Activated CD4-positive, alpha-beta memory T cell treated with anti-CD3 and anti-CD28 coated beads for 36 hours (primary cell): Measurements from ENCODE around the gene PYGO1. TPM values are rescaled to one million over a fixed set of nuclear protein-coding genes. Genes with fewer than 3 reads are reported as not detected.

Source experiments
- CTCF ChIA-PET: fragments of 350-600 bp; sonication (Branson Sonifier 250); formaldehyde crosslinking; loops from one replicate; lab custom pipeline; 2021; ENCODE audit warnings: antibody characterized with exemption, inconsistent platforms; lab: Charles Lee
- POLR2A ChIA-PET: fragments of 350-600 bp; sonication (Branson Sonifier 250); formaldehyde crosslinking; loops from one replicate; lab custom pipeline; 2021; ENCODE audit warnings: antibody characterized with exemption; lab: Charles Lee
- DNase-seq: peaks from one replicate; pipeline ENCODE4 v3.0.0-alpha.2; 2020
- H3K27ac Mint-ChIP-seq: one replicate; pipeline ENCODE4 v1.8.0; 2021; ENCODE audit warnings: mixed read lengths
- H3K27me3 Mint-ChIP-seq: one replicate; pipeline ENCODE4 v1.8.0; 2021; ENCODE audit warnings: mixed read lengths
- H3K36me3 Mint-ChIP-seq: one replicate; pipeline ENCODE4 v1.8.0; 2021; ENCODE audit warnings: mixed read lengths
- H3K4me1 Mint-ChIP-seq: one replicate; pipeline ENCODE4 v1.8.0; 2021; ENCODE audit warnings: low read depth, mixed read lengths
- H3K4me3 Mint-ChIP-seq: one replicate; pipeline ENCODE4 v1.8.0; 2021; ENCODE audit warnings: mild to moderate bottlenecking, mixed read lengths
- H3K9me3 Mint-ChIP-seq: one replicate; pipeline ENCODE4 v1.8.0; 2021; ENCODE audit warnings: mixed read lengths
- intact Hi-C: fragments of 100-400 bp; cut with micrococcal nuclease; formaldehyde crosslinking; loops from one replicate; pipeline ENCODE4 v1.15.1; 2023
- total RNA-seq, 2 experiments: library from RNA; stranded (reverse); gene quantifications; one replicate each; pipeline ENCODE4 v1.2.3, GENCODE V29; 2021

Gene PYGO1
- total RNA-seq, 2 experiments from 2014 or later = not detected

DNA sequence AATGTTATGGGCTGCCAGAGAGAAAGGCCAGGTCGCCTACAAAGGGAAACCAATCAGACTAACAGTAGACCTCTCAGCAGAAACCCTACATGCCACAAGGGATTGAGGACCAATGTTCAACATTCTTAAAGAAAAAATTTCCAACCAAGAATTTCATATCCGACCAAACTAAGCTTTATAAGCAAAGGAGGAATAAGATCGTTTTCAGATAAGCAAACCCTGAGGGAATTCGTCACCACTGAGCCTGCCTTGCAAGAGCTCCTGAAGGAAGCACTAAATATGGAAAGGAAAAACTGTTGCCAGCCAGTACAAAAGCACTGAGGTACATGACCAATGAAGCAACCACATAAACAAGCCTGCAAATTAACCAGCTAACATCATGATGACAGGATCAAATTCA, 33.1 kb downstream of the PYGO1 start:
- Mint-ChIP-seq H3K36me3 (peaks cover 17% of the 10 kb centered on the region), H3K4me1 (no peaks in the 10 kb centered on the region), H3K27ac (no peak overlapping the region), H3K27me3 (peaks cover 24% of the 10 kb centered on the region), H3K4me3 (no peak overlapping the region), H3K9me3 (peaks cover 27% of the 10 kb centered on the region)
- ChIA-PET POLR2A (no interaction called here), CTCF (no interaction called here)
- DNase-seq = no peak
- intact Hi-C loops = no loop called here

DNA sequence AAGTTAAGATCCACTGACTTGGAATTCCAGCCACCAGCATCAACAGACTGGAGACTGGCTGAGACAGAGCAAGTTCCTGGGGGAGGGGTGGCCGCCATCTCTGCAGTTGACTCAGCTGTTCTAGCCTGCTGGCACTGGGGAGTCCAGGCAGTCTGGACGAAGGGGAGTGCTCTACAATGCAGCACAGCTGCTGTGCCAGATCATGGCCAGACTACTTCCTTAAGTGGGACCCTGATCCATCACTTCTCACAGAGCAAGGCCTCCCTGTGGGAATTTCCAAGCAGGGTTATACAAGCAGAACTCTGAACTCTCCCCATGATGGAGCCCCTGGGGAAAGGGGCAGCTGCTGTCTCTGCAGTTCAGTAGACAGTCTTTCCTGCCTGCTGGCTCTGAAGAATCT, 35.2 kb downstream of the PYGO1 start:
- Mint-ChIP-seq H3K36me3 (peaks cover 17% of the 10 kb centered on the region), H3K9me3 (peaks cover 27% of the 10 kb centered on the region), H3K27me3 (peaks cover 29% of the 10 kb centered on the region), H3K27ac (no peak overlapping the region), H3K4me1 (no peaks in the 10 kb centered on the region), H3K4me3 (no peak overlapping the region)
- ChIA-PET POLR2A (no interaction called here), CTCF (no interaction called here)
- no peak for DNase-seq
- intact Hi-C loops = no loop called here

- CTCF ChIA-PET = no interaction called here
- intact Hi-C loops = no loop called here
- H3K36me3 Mint-ChIP-seq = peaks cover 17% of the 10 kb centered on the region
- H3K4me1 Mint-ChIP-seq = no peaks in the 10 kb centered on the region
- DNase-seq = no peak
- no peak overlapping the region for H3K4me3 Mint-ChIP-seq
- H3K9me3 Mint-ChIP-seq = peaks cover 27% of the 10 kb centered on the region
- peaks cover 29% of the 10 kb centered on the region for H3K27me3 Mint-ChIP-seq
- no peak overlapping the region for H3K27ac Mint-ChIP-seq
- POLR2A ChIA-PET = no interaction called here
Observed at GRCh38 chr15:55552451-55552850, 35.7 kb downstream of the PYGO1 start.

DNA sequence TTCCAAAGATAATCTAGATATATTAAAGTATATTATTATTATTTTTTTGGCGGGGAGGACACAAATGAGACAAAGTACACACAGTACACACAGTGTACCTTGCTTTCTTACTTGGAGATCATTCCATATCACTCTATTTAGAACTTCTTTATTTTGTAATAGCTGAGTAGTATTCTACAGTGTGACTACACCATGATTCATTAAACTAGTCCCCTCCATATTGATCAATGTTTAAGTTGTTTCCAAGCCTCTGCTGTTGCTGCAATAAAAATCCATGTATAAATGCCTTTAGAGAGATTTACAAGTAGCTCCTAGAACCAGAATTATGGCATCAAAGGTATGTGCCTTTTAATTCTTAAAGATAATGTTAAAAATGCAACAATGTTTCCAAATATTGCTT, 38.8 kb downstream of the PYGO1 start:
- peaks cover 3% of the 10 kb centered on the region for H3K9me3 Mint-ChIP-seq
- peaks cover 18% of the 10 kb centered on the region for H3K27me3 Mint-ChIP-seq
- ChIA-PET POLR2A (no interaction called here), CTCF (interaction anchor here (1.0 kb wide), 1 partner anchor 23 kb away, joined by 3 read pairs; no protein-coding TSS in a partner anchor)
- intact Hi-C loops = no loop called here
- H3K36me3 Mint-ChIP-seq = no peaks in the 10 kb centered on the region
- DNase-seq = no peak
- no peaks in the 10 kb centered on the region for H3K4me1 Mint-ChIP-seq
- H3K27ac Mint-ChIP-seq = no peak overlapping the region
- no peak overlapping the region for H3K4me3 Mint-ChIP-seq

- Mint-ChIP-seq H3K9me3 (no peaks in the 10 kb centered on the region), H3K4me1 (no peaks in the 10 kb centered on the region), H3K27ac (no peak overlapping the region), H3K4me3 (no peak overlapping the region), H3K36me3 (no peaks in the 10 kb centered on the region), H3K27me3 (peaks cover 21% of the 10 kb centered on the region)
- ChIA-PET POLR2A (no interaction called here), CTCF (no interaction called here)
- no peak for DNase-seq
- intact Hi-C loops = no loop called here
Observed at GRCh38 chr15:55546718-55547117, 41.4 kb downstream of the PYGO1 start.

DNA sequence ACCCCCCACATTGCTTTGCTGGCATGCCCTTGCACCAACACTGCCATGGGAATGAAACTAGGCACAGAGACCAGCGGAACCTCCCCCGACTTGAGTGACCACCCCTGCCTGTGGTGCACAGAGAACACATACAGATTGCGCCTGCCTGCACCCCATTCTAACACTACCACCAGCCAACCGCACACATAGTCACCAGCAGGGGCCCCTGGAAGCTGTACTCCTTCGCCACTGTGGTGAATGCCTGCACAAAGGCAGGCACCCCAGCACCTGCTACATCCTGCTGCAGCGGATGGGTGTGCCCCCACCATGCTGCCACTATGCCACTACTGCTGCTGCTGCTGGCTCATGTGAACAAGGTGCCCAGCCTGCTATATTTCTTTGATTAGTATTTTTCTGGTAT, 52.7 kb downstream of the PYGO1 start:
- ChIA-PET POLR2A (no interaction called here), CTCF (no interaction called here)
- Mint-ChIP-seq H3K9me3 (no peaks in the 10 kb centered on the region), H3K36me3 (no peaks in the 10 kb centered on the region), H3K4me1 (no peaks in the 10 kb centered on the region), H3K27me3 (peaks cover 2% of the 10 kb centered on the region), H3K4me3 (no peak overlapping the region), H3K27ac (no peak overlapping the region)
- no peak for DNase-seq
- intact Hi-C loops = no loop called here

DNA sequence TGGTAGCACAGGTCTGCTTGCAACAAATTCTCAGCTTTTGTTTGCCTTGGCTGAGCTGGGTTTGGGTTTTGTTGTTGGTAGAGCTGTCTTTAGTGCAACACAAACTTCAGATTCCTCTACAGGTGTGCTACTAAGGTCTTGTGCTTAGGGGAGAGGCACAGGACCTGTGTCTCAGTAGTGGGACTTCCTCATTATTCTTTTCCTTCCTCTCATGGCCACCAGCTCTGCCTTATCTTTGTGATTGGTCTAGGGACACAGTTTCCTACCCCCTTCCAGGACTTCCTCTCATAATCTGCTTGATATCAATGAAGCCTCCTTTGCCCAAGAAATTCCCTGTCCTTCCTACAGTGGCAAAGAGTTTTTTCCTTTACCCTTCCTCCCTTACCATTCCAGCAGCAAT, 55.2 kb downstream of the PYGO1 start:
- no peak overlapping the region for H3K4me3 Mint-ChIP-seq
- ChIA-PET CTCF (no interaction called here), POLR2A (no interaction called here)
- intact Hi-C loops = no loop called here
- no peak overlapping the region for H3K27ac Mint-ChIP-seq
- peaks cover 3% of the 10 kb centered on the region for H3K27me3 Mint-ChIP-seq
- no peaks in the 10 kb centered on the region for H3K4me1 Mint-ChIP-seq
- DNase-seq = no peak
- no peaks in the 10 kb centered on the region for H3K9me3 Mint-ChIP-seq
- no peaks in the 10 kb centered on the region for H3K36me3 Mint-ChIP-seq

- CTCF ChIA-PET = no interaction called here
- intact Hi-C loops = no loop called here
- H3K27ac Mint-ChIP-seq = no peak overlapping the region
Observed at GRCh38 chr15:55530861-55531313, 57.3 kb downstream of the PYGO1 start.

DNA sequence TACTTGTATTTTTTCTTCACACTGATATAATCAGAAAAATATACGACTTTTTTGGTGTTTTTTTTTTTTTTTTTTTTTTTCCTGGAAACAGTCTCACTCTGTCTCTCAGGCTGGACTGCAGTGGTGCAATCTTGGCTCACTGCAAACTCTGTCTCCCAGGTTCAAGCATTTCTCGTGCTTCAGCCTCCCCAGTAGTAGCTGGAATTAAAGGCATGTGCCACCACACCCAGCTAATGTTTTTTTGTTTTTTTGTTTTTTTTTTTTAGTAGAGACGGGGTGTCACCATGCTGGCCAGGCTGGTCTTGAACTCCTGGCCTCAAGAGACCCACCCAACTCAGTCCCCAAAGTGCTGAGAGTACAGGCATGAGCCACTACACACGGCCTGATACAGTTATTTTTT, 59.3 kb downstream of the PYGO1 start:
- no peaks in the 10 kb centered on the region for H3K9me3 Mint-ChIP-seq
- H3K36me3 Mint-ChIP-seq = no peaks in the 10 kb centered on the region
- peaks cover 14% of the 10 kb centered on the region for H3K27me3 Mint-ChIP-seq
- intact Hi-C loops = no loop called here
- H3K4me3 Mint-ChIP-seq = no peak overlapping the region
- POLR2A ChIA-PET = no interaction called here
- no peak overlapping the region for H3K27ac Mint-ChIP-seq
- CTCF ChIA-PET = no interaction called here
- H3K4me1 Mint-ChIP-seq = peaks cover 4% of the 10 kb centered on the region
- no peak for DNase-seq

More at GRCh38 chr15:55530861-55531313, 57.3 kb downstream of the PYGO1 start:
- DNase-seq = no peak
- H3K4me3 Mint-ChIP-seq = no peak overlapping the region
- H3K36me3 Mint-ChIP-seq = no peaks in the 10 kb centered on the region
- peaks cover 8% of the 10 kb centered on the region for H3K27me3 Mint-ChIP-seq
- POLR2A ChIA-PET = interaction anchor here (1.2 kb wide), 1 partner anchor 12 kb away, joined by 4 read pairs; no protein-coding TSS in a partner anchor
- H3K4me1 Mint-ChIP-seq = peaks cover 4% of the 10 kb centered on the region
- no peaks in the 10 kb centered on the region for H3K9me3 Mint-ChIP-seq

DNA sequence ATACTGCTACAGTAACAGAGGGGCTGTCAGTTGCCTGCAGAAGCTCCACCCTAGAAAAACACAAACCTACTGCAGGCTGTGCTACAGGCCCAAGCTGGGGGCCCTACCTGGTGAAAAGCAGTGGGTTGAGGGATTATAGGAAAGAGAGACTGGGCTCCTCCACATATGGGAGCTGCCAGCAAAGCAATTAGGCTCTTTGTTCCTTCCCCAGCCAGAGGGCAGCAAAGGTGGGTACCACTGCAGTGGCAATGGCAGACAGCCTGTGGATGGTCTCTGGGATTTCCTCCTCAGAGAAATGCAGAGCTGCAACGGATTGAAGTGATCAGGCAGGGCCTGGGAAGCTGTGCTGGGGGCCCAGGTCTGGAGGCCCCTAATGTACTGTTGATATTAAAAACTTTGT, 61.0 kb downstream of the PYGO1 start:
- Mint-ChIP-seq H3K4me1 (peaks cover 4% of the 10 kb centered on the region), H3K36me3 (no peaks in the 10 kb centered on the region), H3K4me3 (no peak overlapping the region), H3K9me3 (no peaks in the 10 kb centered on the region), H3K27ac (no peak overlapping the region), H3K27me3 (peaks cover 19% of the 10 kb centered on the region)
- POLR2A ChIA-PET = no interaction called here
- intact Hi-C loops = loop anchor here (2.0 kb wide), 1 partner anchor 114 kb away; no protein-coding TSS in a partner anchor
- CTCF ChIA-PET = interaction anchor here (1.0 to 2.0 kb wide), 7 partner anchors 9 to 116 kb away, joined by 4 to 7 read pairs (median 4); no protein-coding TSS in a partner anchor
- no peak for DNase-seq

DNA sequence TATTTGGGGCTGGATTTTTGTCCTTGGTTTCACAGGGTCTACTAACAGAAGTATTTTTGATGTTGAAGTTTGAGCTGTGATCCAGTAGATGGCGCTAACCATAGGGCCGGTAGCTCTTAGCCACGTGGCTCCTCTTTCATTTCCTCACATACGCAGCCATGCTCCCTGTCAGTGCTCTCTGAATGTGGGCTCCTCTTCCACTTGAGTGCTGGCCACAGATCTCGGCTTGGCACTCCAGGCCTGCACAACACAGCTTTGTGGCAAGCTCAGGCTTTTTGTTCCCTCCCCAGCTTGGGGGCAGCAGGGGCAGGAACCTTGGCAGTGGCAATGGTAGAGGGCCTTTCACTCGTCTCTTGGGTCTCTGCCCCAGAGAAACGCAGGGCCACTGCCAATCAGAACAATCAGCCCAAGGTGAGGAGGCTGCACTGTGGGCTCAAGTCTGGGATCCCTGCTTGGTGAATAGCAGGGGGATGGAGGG, 61.5 kb downstream of the PYGO1 start:
- DNase-seq = peak; percentile 20
- ChIA-PET POLR2A (no interaction called here), CTCF (interaction anchor here (0.8 to 2.2 kb wide), 15 partner anchors 9 to 319 kb away, joined by 3 to 12 read pairs (median 4); no protein-coding TSS in a partner anchor)
- Mint-ChIP-seq H3K4me1 (peaks cover 4% of the 10 kb centered on the region), H3K9me3 (no peaks in the 10 kb centered on the region), H3K4me3 (no peak overlapping the region), H3K36me3 (no peaks in the 10 kb centered on the region), H3K27ac (no peak overlapping the region), H3K27me3 (peaks cover 19% of the 10 kb centered on the region)
- intact Hi-C loops = loop anchor here (2.0 kb wide), 1 partner anchor 114 kb away; no protein-coding TSS in a partner anchor

- Mint-ChIP-seq H3K36me3 (no peaks in the 10 kb centered on the region), H3K27ac (no peak overlapping the region), H3K4me1 (peaks cover 4% of the 10 kb centered on the region), H3K4me3 (no peak overlapping the region), H3K9me3 (no peaks in the 10 kb centered on the region), H3K27me3 (peaks cover 19% of the 10 kb centered on the region)
- intact Hi-C loops = no loop called here
- POLR2A ChIA-PET = no interaction called here
- CTCF ChIA-PET = no interaction called here
- DNase-seq = no peak
Observed at GRCh38 chr15:55522742-55523450, 65.2 kb downstream of the PYGO1 start.

GRCh38 chr15:55518641-55519040, 69.5 kb downstream of the PYGO1 start:
- no peak overlapping the region for H3K27ac Mint-ChIP-seq
- no peaks in the 10 kb centered on the region for H3K4me1 Mint-ChIP-seq
- no peaks in the 10 kb centered on the region for H3K9me3 Mint-ChIP-seq
- POLR2A ChIA-PET = no interaction called here
- CTCF ChIA-PET = no interaction called here
- intact Hi-C loops = no loop called here
- peaks cover 6% of the 10 kb centered on the region for H3K27me3 Mint-ChIP-seq
- H3K36me3 Mint-ChIP-seq = no peaks in the 10 kb centered on the region
- DNase-seq = no peak
- H3K4me3 Mint-ChIP-seq = no peak overlapping the region
